IPS-18a (cell line): ENCODE measurements around the gene PLXNA4.

Source experiments
- H3K27ac ChIP-seq: one replicate; pipeline ENCODE4 v1.5.1; 2013; ENCODE audit warnings: low read length
- H3K27me3 ChIP-seq: one replicate; pipeline ENCODE4 v1.6.1; 2013; ENCODE audit warnings: mild to moderate bottlenecking, low read length; ENCODE audit not compliant: control insufficient read depth, insufficient read depth
- H3K36me3 ChIP-seq: one replicate; pipeline ENCODE4 v1.6.1; 2013; ENCODE audit warnings: low read depth, low read length; ENCODE audit not compliant: control insufficient read depth
- H3K4me1 ChIP-seq: one replicate; pipeline ENCODE4 v1.6.1; 2013; ENCODE audit warnings: low read depth, low read length; ENCODE audit not compliant: control insufficient read depth
- H3K4me3 ChIP-seq: one replicate; pipeline ENCODE4 v1.5.1; 2013; ENCODE audit warnings: low read length
- H3K9ac ChIP-seq: one replicate; pipeline ENCODE4 v1.6.1; 2013; ENCODE audit warnings: mild to moderate bottlenecking, low read length, moderate library complexity
- H3K9me3 ChIP-seq: one replicate; pipeline ENCODE4 v1.6.1; 2013; ENCODE audit warnings: low read depth, low read length; ENCODE audit not compliant: control insufficient read depth

Gene PLXNA4

DNA sequence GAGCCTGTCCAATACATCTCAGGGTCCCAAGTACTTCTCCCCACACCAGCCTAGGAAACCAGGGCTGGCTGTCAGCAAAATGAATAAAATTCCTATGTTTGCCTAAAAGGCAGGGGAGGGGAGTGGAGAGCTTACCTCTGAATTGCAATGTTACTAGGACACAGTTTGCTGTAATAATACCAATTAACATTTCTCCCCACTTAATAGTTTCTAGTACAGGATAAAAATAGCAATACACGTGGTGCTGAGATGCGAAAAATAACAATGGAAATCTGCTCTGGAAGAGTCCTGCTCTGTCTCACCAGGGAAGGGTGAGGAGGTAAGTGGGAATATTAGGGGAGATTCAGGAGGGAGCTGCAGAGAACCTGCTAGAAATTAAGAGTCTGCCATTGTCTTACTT is 112.3 kb downstream of the PLXNA4 start:
- Histone ChIP-seq H3K27me3 (no peaks in the 10 kb centered on the region), H3K4me3 (no peak overlapping the region), H3K36me3 (no peaks in the 10 kb centered on the region), H3K9me3 (no peaks in the 10 kb centered on the region), H3K27ac (no peak overlapping the region), H3K4me1 (peaks cover 14% of the 10 kb centered on the region), H3K9ac (no peak overlapping the region)

DNA sequence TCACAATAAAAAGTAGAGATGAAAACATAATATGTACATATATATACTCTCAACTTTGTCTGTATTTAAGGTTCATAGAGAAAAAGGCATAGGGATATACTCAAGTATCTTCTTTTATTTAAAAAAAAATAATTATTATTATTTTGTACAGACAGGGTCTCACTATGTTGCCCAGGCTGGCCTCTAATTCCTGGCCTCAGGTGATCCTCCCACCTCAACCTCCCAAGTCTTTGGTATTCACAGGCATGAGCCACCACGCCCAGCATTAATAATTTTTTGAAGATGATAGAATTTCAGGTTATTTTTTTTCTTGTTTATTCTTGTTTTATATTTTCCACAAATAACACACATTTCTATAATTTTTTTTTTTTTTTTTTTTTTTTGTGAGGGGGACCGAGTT is 113.8 kb downstream of the PLXNA4 start:
- H3K27ac ChIP-seq, result no peak overlapping the region
- H3K9ac ChIP-seq, result no peak overlapping the region
- no peaks in the 10 kb centered on the region for H3K27me3 ChIP-seq
- no peaks in the 10 kb centered on the region for H3K36me3 ChIP-seq
- no peak overlapping the region for H3K4me3 ChIP-seq
- peaks cover 14% of the 10 kb centered on the region for H3K4me1 ChIP-seq
- no peaks in the 10 kb centered on the region for H3K9me3 ChIP-seq

DNA sequence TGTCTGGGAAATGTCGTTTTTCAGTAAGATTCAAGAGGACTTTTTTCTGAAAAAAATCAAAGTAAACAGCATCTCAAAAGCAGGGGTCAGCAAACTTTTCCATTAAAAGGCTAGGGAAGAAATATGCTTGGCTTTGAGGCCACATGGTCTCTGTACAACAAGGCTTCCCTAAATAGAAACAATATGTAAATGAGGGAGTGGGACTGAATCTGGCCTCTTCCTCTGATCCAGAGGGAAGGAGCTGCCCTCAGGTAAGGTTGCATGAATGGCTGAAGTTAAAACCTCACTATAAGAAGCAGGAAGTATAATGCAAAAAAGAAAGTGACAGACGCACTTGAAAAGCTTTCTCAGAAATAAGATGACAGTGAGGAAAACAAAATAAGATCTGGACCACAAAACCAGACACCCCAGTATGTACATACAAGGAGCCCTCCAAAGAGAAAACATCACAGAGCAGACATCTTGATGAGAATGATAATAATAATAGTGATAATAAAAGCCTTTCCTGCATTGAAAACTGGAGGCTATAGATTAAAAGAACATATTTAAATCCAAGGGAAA is 115.2 kb downstream of the PLXNA4 start:
- no peak overlapping the region for H3K4me3 ChIP-seq
- no peaks in the 10 kb centered on the region for H3K36me3 ChIP-seq
- H3K4me1 ChIP-seq, result peaks cover 16% of the 10 kb centered on the region
- H3K27ac ChIP-seq, result no peak overlapping the region
- H3K9me3 ChIP-seq, result no peaks in the 10 kb centered on the region
- no peaks in the 10 kb centered on the region for H3K27me3 ChIP-seq
- no peak overlapping the region for H3K9ac ChIP-seq

DNA sequence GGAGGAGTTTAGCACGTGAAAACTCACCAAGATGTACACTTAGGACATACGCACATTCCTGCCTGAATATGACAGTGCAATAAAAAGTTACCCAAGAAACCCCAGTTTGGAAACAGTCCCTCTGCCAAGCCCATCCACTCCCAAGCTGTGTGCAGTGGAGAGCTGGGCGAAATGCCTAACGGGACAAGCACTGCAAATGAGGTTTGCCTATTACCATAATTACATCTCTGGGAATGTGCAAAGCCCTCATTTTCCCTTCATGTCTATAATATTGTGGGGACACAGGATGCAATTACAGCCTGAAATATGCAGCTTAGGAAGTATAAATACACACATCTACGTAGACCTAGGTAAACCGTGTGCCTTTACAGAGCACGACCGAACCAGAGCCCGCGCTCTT is 117.5 kb downstream of the PLXNA4 start:
- H3K4me1 ChIP-seq, result peaks cover 16% of the 10 kb centered on the region
- no peak overlapping the region for H3K27ac ChIP-seq
- no peaks in the 10 kb centered on the region for H3K27me3 ChIP-seq
- H3K9me3 ChIP-seq, result no peaks in the 10 kb centered on the region
- no peaks in the 10 kb centered on the region for H3K36me3 ChIP-seq
- H3K9ac ChIP-seq, result no peak overlapping the region
- H3K4me3 ChIP-seq, result no peak overlapping the region

DNA sequence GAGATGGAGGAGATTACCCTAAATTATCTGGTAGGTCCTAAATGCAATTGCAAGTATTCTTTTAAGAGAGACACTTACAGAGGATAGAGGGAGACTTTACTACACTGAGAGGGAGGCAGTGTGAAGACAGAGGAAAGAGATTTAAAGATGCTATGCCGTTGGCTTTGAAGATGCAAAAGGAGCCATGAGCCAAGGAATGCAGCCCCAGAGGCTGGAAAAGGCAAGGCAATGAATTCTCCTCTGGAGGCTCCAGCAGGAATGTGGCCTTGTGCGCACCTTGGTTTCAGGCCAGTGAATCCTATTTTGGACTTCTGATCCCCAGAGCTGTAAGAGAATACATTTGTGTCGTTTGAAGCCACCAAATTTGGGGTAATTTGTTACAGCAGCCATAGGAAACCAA is 118.6 kb downstream of the PLXNA4 start:
- Histone ChIP-seq H3K27ac (no peak overlapping the region), H3K4me1 (peaks cover 16% of the 10 kb centered on the region), H3K36me3 (no peaks in the 10 kb centered on the region), H3K9me3 (no peaks in the 10 kb centered on the region), H3K4me3 (no peak overlapping the region), H3K9ac (no peak overlapping the region), H3K27me3 (no peaks in the 10 kb centered on the region)

DNA sequence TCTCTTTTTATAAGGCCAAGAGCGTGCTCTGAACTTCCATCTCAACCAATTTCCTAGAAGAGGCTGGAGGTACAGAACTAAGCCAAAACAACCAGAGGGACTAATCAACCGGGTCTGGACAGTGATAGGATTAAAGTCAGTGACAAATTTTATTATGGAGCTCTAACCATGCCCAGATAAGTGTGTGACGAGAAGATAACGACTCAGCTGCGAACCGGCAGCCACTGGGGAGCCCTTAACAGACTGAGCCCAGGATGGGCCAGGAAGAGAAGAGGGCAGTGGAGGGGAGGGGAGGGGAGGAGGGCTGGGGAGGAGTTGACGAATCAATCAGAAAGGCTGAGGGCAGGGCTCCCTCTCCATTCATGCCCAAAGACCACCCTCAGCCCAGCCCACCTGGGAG is 119.9 kb downstream of the PLXNA4 start:
- no peak overlapping the region for H3K9ac ChIP-seq
- no peaks in the 10 kb centered on the region for H3K9me3 ChIP-seq
- H3K27ac ChIP-seq, result no peak overlapping the region
- H3K36me3 ChIP-seq, result no peaks in the 10 kb centered on the region
- no peak overlapping the region for H3K4me3 ChIP-seq
- H3K27me3 ChIP-seq, result no peaks in the 10 kb centered on the region
- peaks cover 14% of the 10 kb centered on the region for H3K4me1 ChIP-seq

DNA sequence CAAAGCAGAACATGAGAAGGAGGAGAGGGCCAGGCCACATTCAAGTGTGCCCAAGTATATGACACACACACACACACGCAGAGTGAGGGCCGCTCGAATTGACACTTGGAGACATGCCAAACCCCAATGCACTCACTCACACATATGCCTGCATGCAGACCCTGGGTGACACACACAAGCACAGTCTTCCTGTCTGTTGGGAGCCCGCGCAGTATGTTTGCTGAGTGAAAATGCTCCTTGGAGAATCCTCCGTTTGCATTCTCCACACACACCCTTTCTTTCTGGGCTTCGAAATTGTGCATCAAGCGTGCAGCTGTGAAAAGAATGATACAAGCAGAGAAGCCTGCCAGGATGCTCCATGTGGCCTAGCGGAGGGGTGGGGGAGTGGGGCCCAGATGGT is 120.9 kb downstream of the PLXNA4 start:
- H3K4me3 ChIP-seq, result no peak overlapping the region
- no peak overlapping the region for H3K27ac ChIP-seq
- H3K4me1 ChIP-seq, result peaks cover 4% of the 10 kb centered on the region
- no peak overlapping the region for H3K9ac ChIP-seq
- H3K36me3 ChIP-seq, result no peaks in the 10 kb centered on the region
- no peaks in the 10 kb centered on the region for H3K27me3 ChIP-seq
- H3K9me3 ChIP-seq, result no peaks in the 10 kb centered on the region

DNA sequence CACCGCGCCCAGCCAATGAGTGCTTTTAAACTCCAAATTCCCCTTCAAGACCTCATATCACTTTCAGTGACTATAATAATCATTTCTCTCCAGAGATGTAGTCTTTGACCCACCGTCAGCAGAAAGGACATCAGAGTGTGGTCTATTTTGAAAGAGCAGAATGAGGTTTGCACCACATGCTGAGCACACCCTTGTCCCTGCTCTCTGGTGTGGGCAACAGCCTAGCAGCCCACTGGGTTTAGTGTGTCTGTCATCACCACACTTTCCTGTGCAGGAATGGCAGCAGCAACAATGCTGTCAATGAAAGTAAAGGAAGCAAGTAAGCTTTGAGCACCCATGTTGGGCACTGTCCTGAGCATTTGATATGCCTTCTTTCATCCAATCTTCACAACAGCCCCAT is 122.4 kb downstream of the PLXNA4 start:
- no peaks in the 10 kb centered on the region for H3K27me3 ChIP-seq
- no peak overlapping the region for H3K27ac ChIP-seq
- H3K4me3 ChIP-seq, result no peak overlapping the region
- no peaks in the 10 kb centered on the region for H3K9me3 ChIP-seq
- no peak overlapping the region for H3K9ac ChIP-seq
- peaks cover 3% of the 10 kb centered on the region for H3K4me1 ChIP-seq
- no peaks in the 10 kb centered on the region for H3K36me3 ChIP-seq

DNA sequence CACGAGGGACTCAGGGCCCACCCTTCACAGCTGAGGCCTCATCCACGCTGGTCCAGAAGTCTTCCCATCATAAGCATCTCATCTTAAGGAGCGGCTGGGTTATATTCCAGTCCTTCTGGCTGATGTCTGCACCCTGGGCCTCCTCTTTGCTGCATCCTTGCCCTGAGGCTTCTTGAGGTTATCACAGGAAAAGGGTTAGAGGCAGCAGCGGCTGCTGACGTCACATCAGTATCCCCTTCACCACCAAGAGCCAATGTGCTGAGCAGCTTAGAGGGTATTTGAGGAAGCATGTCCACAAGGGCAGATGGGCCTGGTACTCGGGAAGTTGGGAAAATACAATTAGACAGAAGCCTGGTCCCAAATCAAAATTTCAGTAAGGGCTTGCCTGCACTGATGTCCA is 125.1 kb downstream of the PLXNA4 start:
- Histone ChIP-seq H3K9me3 (no peaks in the 10 kb centered on the region), H3K27ac (no peak overlapping the region), H3K36me3 (no peaks in the 10 kb centered on the region), H3K27me3 (no peaks in the 10 kb centered on the region), H3K9ac (no peak overlapping the region), H3K4me1 (peaks cover 5% of the 10 kb centered on the region), H3K4me3 (no peak overlapping the region)

DNA sequence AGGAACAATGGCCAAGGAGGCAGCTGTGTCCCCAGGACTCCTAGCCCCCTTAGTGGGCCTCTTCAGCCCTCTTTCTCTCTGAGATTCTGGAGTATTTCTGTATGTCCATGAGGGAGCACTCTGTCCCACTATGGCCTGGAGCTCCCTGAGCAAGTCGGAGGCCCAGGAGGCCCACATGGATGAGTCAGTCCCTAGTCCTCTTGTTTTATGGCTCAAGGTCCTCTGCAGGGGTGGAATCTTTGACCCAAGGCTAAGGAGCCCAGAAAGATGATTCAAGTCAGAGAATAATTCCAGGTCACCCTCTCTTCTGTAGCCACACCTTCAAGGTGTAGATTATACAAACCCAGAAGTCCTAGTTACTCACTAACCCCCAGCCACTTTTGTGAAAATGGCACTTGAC is 125.6 kb downstream of the PLXNA4 start:
- Histone ChIP-seq H3K27ac (no peak overlapping the region), H3K27me3 (no peaks in the 10 kb centered on the region), H3K9me3 (no peaks in the 10 kb centered on the region), H3K4me3 (no peak overlapping the region), H3K9ac (no peak overlapping the region), H3K4me1 (peaks cover 5% of the 10 kb centered on the region), H3K36me3 (no peaks in the 10 kb centered on the region)

DNA sequence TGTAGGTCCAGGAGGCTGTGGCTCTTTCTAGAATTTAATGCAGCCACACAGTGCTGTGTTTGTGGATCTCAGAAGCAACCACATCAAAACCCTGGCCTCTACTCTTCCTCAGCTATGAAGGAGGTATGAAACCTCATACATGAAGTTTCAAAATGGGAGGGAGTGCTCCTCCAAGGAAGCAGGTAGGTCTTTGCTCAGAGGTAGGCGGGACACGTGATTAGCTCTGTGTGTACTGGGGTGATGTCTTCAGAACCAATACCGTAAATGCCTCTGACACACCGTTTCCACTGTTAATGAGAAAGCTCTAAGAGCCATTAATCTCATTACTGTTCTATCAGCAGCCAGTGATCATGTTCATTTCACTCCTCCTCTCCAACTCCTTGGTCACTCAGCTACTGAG is 126.1 kb downstream of the PLXNA4 start:
- no peak overlapping the region for H3K4me3 ChIP-seq
- H3K27ac ChIP-seq, result no peak overlapping the region
- H3K9ac ChIP-seq, result no peak overlapping the region
- H3K4me1 ChIP-seq, result peaks cover 5% of the 10 kb centered on the region
- H3K36me3 ChIP-seq, result no peaks in the 10 kb centered on the region
- H3K27me3 ChIP-seq, result no peaks in the 10 kb centered on the region
- no peaks in the 10 kb centered on the region for H3K9me3 ChIP-seq

DNA sequence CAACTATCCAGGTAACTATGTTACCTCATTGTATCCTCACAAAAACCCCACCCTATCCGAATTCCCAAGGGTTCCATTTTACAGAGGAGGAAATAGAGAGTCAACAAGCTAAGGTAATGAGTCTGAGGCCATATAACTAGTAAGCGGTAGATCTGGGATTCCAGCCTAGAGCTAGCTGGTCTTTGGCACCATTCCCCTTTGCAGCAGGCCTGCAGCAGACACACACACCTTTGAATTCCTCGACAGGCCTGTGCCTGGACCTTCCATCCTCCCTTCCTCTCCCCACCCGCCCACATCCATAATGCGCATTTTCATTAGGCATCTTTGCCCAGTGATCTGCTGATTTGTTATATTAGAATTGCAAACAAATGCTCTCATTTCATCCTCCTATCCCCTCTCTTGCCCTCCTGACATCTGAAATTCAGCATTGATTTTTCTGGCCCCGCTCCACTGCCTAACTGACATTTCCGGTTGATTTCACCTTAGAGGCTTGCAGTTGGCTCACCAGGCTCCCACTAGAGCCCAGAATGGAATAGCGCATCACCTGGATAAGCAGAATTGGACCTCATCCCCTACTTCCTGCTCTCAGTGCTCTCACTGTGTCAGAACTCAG is 129.5 kb downstream of the PLXNA4 start:
- no peak overlapping the region for H3K4me3 ChIP-seq
- peaks cover 5% of the 10 kb centered on the region for H3K4me1 ChIP-seq
- no peaks in the 10 kb centered on the region for H3K36me3 ChIP-seq
- no peaks in the 10 kb centered on the region for H3K9me3 ChIP-seq
- no peak overlapping the region for H3K27ac ChIP-seq
- H3K27me3 ChIP-seq, result no peaks in the 10 kb centered on the region
- H3K9ac ChIP-seq, result no peak overlapping the region
